Measurements from ENCODE around the gene SHISA5.
"Not testable (repeated sequence)": the region's sequence is repeated elsewhere in the genome, so short reads cannot be mapped to it uniquely, and the experiment has no call there.

Gene SHISA5

GRCh38 chr3:48504051-48504946 lies at the start of gene SHISA5:
Gene SHISA5, minus strand, starts transcription at chr3:48504174. Its CDS starts 80 bp downstream, at chr3:48504094.
- DNase-seq (ENCODE audit: low read depth, low spot score), result no peak

- DNase-seq (ENCODE audit: low read depth, low spot score), result no peak
Measured at GRCh38 chr3:48553361-48553760, 49.4 kb upstream of the SHISA5 start.

- DNase-seq (ENCODE audit: low read depth, low spot score), result no peak
Measured at GRCh38 chr3:48552111-48552951, 48.4 kb upstream of the SHISA5 start.

- not testable (repeated sequence) for DNase-seq (ENCODE audit: low read depth, low spot score)
Measured at GRCh38 chr3:48551651-48552050, 47.7 kb upstream of the SHISA5 start.

GRCh38 chr3:48548729-48549705 lies 45.0 kb upstream of the SHISA5 start:
- no peak for DNase-seq (ENCODE audit: low read depth, low spot score)

GRCh38 chr3:48548126-48548525 lies 44.2 kb upstream of the SHISA5 start:
- no peak for DNase-seq (ENCODE audit: low read depth, low spot score)

DNA sequence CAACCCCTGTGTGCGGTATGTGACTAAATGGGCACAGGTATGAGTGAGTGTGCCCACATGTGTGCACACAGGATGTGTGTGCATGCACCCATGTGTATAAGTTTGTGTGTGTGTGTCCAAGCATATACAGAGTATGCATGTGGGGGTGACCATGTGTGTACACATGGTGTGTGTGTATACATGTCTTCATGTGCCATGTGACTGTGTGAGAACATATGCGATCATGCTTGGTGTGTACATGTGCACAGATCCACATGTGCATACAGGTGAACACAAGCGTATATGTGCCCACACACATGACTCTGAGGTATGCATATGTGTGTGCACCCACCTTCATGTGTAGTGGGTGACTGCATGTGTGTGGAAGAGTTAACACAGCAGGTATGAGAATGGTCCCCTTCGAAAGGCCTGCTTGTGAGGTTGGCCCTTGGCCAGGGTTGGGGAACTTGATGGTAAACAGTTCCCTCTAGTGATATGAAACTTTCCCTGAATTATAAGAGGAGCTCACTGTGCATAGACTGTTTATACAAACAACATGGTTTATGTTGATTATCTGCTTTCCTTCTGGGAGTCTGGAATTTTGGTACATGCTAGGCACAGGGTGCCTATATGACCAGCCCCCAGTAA lies 42.3 kb upstream of the SHISA5 start:
- DNase-seq (ENCODE audit: low read depth, low spot score), result no peak

GRCh38 chr3:48544141-48544540 lies 40.2 kb upstream of the SHISA5 start:
- DNase-seq (ENCODE audit: low read depth, low spot score), result no peak

- no peak for DNase-seq (ENCODE audit: low read depth, low spot score)
Measured at GRCh38 chr3:48543271-48543866, 39.4 kb upstream of the SHISA5 start.

DNA sequence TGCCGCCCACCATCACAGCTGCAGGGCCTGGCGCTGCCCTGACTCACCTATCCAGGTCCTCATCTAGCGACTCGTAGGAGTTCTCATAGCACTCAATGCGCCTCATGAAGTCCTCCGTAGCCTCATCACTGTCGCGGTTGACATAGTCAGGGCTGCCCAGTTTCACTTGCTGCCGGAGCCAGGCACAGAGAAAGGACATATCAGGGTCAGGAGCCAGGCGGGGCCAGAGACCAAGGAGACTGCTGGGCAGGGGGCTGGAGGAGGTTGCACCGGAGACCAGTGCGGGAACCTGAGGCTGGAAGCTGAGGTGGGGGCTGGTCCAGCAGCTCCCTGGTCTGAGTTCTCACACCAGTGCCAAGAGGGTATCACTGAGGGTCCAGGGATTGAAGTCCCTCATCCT lies 34.5 kb upstream of the SHISA5 start:
- DNase-seq (ENCODE audit: low read depth, low spot score), result no peak

GRCh38 chr3:48536785-48537184 lies 32.8 kb upstream of the SHISA5 start:
- DNase-seq (ENCODE audit: low read depth, low spot score), result no peak

- DNase-seq (ENCODE audit: low read depth, low spot score), result no peak
Measured at GRCh38 chr3:48536116-48536515, 32.1 kb upstream of the SHISA5 start.

- DNase-seq (ENCODE audit: low read depth, low spot score), result no peak
Measured at GRCh38 chr3:48535578-48535977, 31.6 kb upstream of the SHISA5 start.

DNA sequence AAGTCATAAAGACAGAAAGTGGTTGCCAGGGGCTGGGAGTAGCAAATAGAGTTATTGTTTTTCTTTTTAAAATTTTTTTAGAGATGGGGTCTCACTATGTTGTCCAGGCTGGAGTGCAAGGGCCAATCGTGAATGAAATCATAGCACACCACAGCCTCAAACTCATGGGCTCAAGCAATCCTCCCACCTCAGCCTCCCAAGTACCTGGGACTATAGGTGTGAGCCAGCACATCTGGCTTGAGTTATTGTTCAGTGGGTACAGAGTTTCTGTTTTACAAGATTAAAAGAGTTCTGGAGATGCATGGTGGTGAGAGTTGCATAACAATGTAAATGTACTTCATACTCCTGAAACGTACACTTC lies 29.0 kb upstream of the SHISA5 start:
- DNase-seq (ENCODE audit: low read depth, low spot score), result no peak

GRCh38 chr3:48532271-48532976 lies 28.4 kb upstream of the SHISA5 start:
- no peak for DNase-seq (ENCODE audit: low read depth, low spot score)

GRCh38 chr3:48530701-48531100 lies 26.7 kb upstream of the SHISA5 start:
- DNase-seq (ENCODE audit: low read depth, low spot score), result not testable (repeated sequence)

- DNase-seq (ENCODE audit: low read depth, low spot score), result no peak
Measured at GRCh38 chr3:48528754-48529153, 24.8 kb upstream of the SHISA5 start.

GRCh38 chr3:48528048-48528447 lies 24.1 kb upstream of the SHISA5 start:
- DNase-seq (ENCODE audit: low read depth, low spot score), result no peak

DNA sequence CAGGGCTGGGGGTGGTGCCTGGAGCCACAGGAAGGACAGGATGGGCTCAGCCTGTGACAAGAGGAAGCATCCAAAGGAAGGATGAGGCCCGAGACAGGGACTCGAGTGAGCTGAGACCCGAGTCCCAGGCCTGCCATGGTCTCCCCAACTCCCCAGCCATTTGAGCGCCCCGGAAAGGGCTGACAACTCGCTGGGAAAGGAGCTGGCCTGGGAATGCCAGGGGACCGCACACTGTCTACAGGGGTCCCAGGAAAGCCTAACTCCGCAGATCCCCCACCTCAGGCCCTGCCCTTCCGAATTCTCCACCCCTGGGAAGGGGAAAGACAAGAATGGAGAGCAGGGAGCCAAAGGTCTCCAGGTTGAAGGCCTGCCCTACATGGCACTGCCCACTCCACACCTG lies 21.0 kb upstream of the SHISA5 start:
- no peak for DNase-seq (ENCODE audit: low read depth, low spot score)

DNA sequence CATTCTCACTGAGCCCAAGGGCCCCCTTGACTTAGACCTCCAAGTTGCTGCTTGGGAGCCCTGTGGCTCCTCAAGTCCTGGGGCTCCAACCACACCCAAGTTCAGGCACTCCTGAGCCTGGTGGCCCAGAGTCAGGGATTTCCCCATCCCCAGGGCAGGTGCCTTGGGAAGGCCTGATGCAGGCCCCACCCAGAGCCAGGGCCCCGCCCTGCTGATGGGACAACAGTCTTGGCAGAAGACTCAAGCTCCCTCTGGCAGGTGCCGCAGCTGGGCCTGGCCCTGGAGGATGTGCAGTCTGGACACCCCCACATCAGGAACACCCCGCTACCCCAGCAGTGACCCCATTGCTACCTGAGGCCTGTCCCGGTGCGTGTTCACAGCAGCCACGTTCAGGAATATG lies 17.7 kb upstream of the SHISA5 start:
- DNase-seq (ENCODE audit: low read depth, low spot score), result no peak
